ENCODE data around the gene PBXIP1. TPM values are rescaled to one million over a fixed set of nuclear protein-coding genes. Genes with fewer than 3 reads are reported as not detected.

The PBXIP1 gene
- total RNA-seq, 2 experiments from 2014 or later: 17.7 to 19.4 TPM

GRCh38 chr1:154937988-154938386 lies 17.9 kb downstream of the PBXIP1 start:
- ATAC-seq (no peak), DNase-seq (no peak)
- intact Hi-C loops (cut with micrococcal nuclease): no loop called here
- Mint-ChIP-seq H3K27ac (peak overlapping the region; percentile 98), H3K4me1 (ENCODE audit: low read depth) (peaks cover 62% of the 10 kb centered on the region), H3K27me3 (no peaks in the 10 kb centered on the region), H3K4me3 (peak overlapping the region; percentile 88), H3K36me3 (ENCODE audit: low read depth) (peaks cover 2% of the 10 kb centered on the region), H3K9me3 (no peaks in the 10 kb centered on the region)
- ChIA-PET CTCF (interaction anchor here (0.8 to 5.8 kb wide), 7 partner anchors 15 to 378 kb away, joined by 3 to 49 read pairs (median 4); partner anchors contain the start of gene PBXIP1), POLR2A (interaction anchor here (0.6 to 2.2 kb wide), 5 partner anchors 8 to 74 kb away, joined by 3 to 7 read pairs (median 6); no protein-coding TSS in a partner anchor)
- no peak for TF ChIP-seq CTCF (IDR thresholded peaks at IDR 0.05)

- intact Hi-C loops (cut with micrococcal nuclease): no loop called here
- H3K4me1 Mint-ChIP-seq (ENCODE audit: low read depth): peaks cover 55% of the 10 kb centered on the region
- peak; percentile 94 for DNase-seq
- H3K9me3 Mint-ChIP-seq: no peaks in the 10 kb centered on the region
- ChIA-PET POLR2A (interaction anchor here (1.0 to 2.2 kb wide), 14 partner anchors 8 to 456 kb away, joined by 3 to 8 read pairs (median 4); partner anchors contain the start of genes FLAD1, PBXIP1 and PYGO2), CTCF (interaction anchor here (0.8 to 5.8 kb wide), 18 partner anchors 16 to 378 kb away, joined by 3 to 49 read pairs (median 4); partner anchors contain the start of genes ADAM15, PBXIP1, PYGO2 and SHC1)
- H3K27ac Mint-ChIP-seq: peak overlapping the region; percentile 98
- peak; percentile 80 for ATAC-seq
- H3K4me3 Mint-ChIP-seq: peak overlapping the region; percentile 88
- peaks cover 4% of the 10 kb centered on the region for H3K36me3 Mint-ChIP-seq (ENCODE audit: low read depth)
- H3K27me3 Mint-ChIP-seq: no peaks in the 10 kb centered on the region
- TF ChIP-seq CTCF (IDR thresholded peaks at IDR 0.05): no peak
Observed at GRCh38 chr1:154937085-154937987, 18.6 kb downstream of the PBXIP1 start.

GRCh38 chr1:154936555-154937084 lies 19.3 kb downstream of the PBXIP1 start, which contains the start of gene PMVK:
PMVK (minus strand) TSS chr1:154936719; CDS start chr1:154936685, 34 bp downstream.
- DNase-seq: peak; percentile 97
- H3K27ac Mint-ChIP-seq: peak within 1 kb of the TSS; percentile 98
- no peaks in the 10 kb centered on the region for H3K27me3 Mint-ChIP-seq
- peak within 1 kb of the TSS; percentile 88 for H3K4me3 Mint-ChIP-seq
- CTCF ChIA-PET: interaction anchor here (0.6 to 5.8 kb wide), 20 partner anchors 17 to 376 kb away, joined by 3 to 49 read pairs (median 4); partner anchors contain the start of genes ADAM15, CHRNB2, KRTCAP2 and PBXIP1
- TF ChIP-seq CTCF (IDR thresholded peaks at IDR 0.05): no peak
- no peaks in the 10 kb centered on the region for H3K9me3 Mint-ChIP-seq
- intact Hi-C loops (cut with micrococcal nuclease): no loop called here
- POLR2A ChIA-PET: interaction anchor here (0.7 to 2.2 kb wide), 21 partner anchors 8 to 456 kb away, joined by 3 to 8 read pairs (median 4); partner anchors contain the start of genes FLAD1, PBXIP1 and PYGO2
- H3K4me1 Mint-ChIP-seq (ENCODE audit: low read depth): peaks cover 49% of the 10 kb centered on the region
- ATAC-seq: peak; percentile 90
- peaks cover 4% of the 10 kb centered on the region for H3K36me3 Mint-ChIP-seq (ENCODE audit: low read depth)

- intact Hi-C loops (cut with micrococcal nuclease): no loop called here
- ATAC-seq: no peak
Observed at GRCh38 chr1:154935749-154936554, 19.9 kb downstream of the PBXIP1 start.

More at GRCh38 chr1:154935749-154936554, 19.9 kb downstream of the PBXIP1 start:
- POLR2A ChIA-PET: interaction anchor here (0.7 to 2.2 kb wide), 20 partner anchors 9 to 455 kb away, joined by 3 to 8 read pairs (median 4); partner anchors contain the start of genes FLAD1, PBXIP1 and PYGO2
- Mint-ChIP-seq H3K27ac (peak overlapping the region; percentile 98), H3K4me3 (peak overlapping the region; percentile 88), H3K36me3 (ENCODE audit: low read depth) (peaks cover 4% of the 10 kb centered on the region), H3K4me1 (ENCODE audit: low read depth) (peaks cover 42% of the 10 kb centered on the region), H3K27me3 (no peaks in the 10 kb centered on the region), H3K9me3 (no peaks in the 10 kb centered on the region)
- CTCF ChIA-PET: interaction anchor here (0.6 to 5.8 kb wide), 22 partner anchors 9 to 376 kb away, joined by 3 to 49 read pairs (median 4); partner anchors contain the start of genes ADAM15, CHRNB2, KRTCAP2 and PBXIP1
- TF ChIP-seq CTCF (IDR thresholded peaks at IDR 0.05): no peak
- no peak for DNase-seq

All from activated CD8-positive, alpha-beta T cell treated with anti-CD3 and anti-CD28 coated beads for 36 hours (primary cell).